NB4 (cell line): ENCODE measurements around the gene CSTPP1.

ENCODE experiments used
- DNase-seq: peaks from one replicate; pipeline ENCODE4 v3.0.0; 2010; ENCODE audit warnings: low read depth
- H3K4me3 ChIP-seq: one replicate; pipeline ENCODE4 v1.5.1; 2011; ENCODE audit warnings: mild to moderate bottlenecking, low read depth, low read length, moderate library complexity
- CTCF ChIP-seq: IDR thresholded peaks from one replicate; pipeline ENCODE4 v1.5.1; 2012; ENCODE audit warnings: low read depth, low read length
- MAX ChIP-seq: IDR thresholded peaks from 2 replicates; pipeline ENCODE4 v1.6.1; 2011; ENCODE audit warnings: low read depth, low read length
- MYC ChIP-seq: IDR thresholded peaks from 2 replicates; pipeline ENCODE4 v1.6.1; 2011; ENCODE audit warnings: low read depth, low read length
- POLR2A ChIP-seq: IDR thresholded peaks from 2 replicates; pipeline ENCODE4 v1.6.1; 2011; ENCODE audit warnings: mild to moderate bottlenecking; ENCODE audit not compliant: insufficient read length; ENCODE audit errors: extremely low read depth

The CSTPP1 gene

GRCh38 chr11:47131136-47131535 is 194.6 kb downstream of the CSTPP1 start:
- TF ChIP-seq CTCF = no peak
- no peak for TF ChIP-seq MAX
- TF ChIP-seq MYC = no peak
- TF ChIP-seq POLR2A = no peak
- no peak for DNase-seq

GRCh38 chr11:47132490-47132889 is 195.9 kb downstream of the CSTPP1 start:
- DNase-seq = no peak
- no peak overlapping the region for H3K4me3 ChIP-seq
- TF ChIP-seq MYC (no peak), MAX (no peak), POLR2A (no peak), CTCF (no peak)

More at GRCh38 chr11:47131136-47131535, 194.6 kb downstream of the CSTPP1 start:
- no peak overlapping the region for H3K4me3 ChIP-seq

- DNase-seq = no peak
- no peak overlapping the region for H3K4me3 ChIP-seq
- TF ChIP-seq POLR2A (no peak), MAX (no peak), CTCF (no peak), MYC (no peak)
Measured at GRCh38 chr11:47132981-47133380, 196.4 kb downstream of the CSTPP1 start.

- H3K4me3 ChIP-seq = no peak overlapping the region
- TF ChIP-seq MYC = no peak
- no peak for TF ChIP-seq MAX
- TF ChIP-seq CTCF = no peak
- no peak for TF ChIP-seq POLR2A
- DNase-seq = no peak
Measured at GRCh38 chr11:47136327-47136726, 199.8 kb downstream of the CSTPP1 start.

GRCh38 chr11:47136921-47137320 is 200.4 kb downstream of the CSTPP1 start:
- no peak for TF ChIP-seq MYC
- TF ChIP-seq POLR2A = no peak
- TF ChIP-seq MAX = no peak
- TF ChIP-seq CTCF = no peak
- no peak for DNase-seq
- H3K4me3 ChIP-seq = no peak overlapping the region

GRCh38 chr11:47137476-47137875 is 200.9 kb downstream of the CSTPP1 start:
- no peak for TF ChIP-seq CTCF
- H3K4me3 ChIP-seq = no peak overlapping the region
- no peak for DNase-seq
